ENCODE measurements around the gene TPD52L3.

The TPD52L3 gene

GRCh38 chr9:6330958-6331634 is 2.9 kb downstream of the TPD52L3 start:
- no peak overlapping the region for H3K4me3 ChIP-seq (replicated peaks; ENCODE audit: low read depth, low read length)
- TF ChIP-seq, protein P1, sequence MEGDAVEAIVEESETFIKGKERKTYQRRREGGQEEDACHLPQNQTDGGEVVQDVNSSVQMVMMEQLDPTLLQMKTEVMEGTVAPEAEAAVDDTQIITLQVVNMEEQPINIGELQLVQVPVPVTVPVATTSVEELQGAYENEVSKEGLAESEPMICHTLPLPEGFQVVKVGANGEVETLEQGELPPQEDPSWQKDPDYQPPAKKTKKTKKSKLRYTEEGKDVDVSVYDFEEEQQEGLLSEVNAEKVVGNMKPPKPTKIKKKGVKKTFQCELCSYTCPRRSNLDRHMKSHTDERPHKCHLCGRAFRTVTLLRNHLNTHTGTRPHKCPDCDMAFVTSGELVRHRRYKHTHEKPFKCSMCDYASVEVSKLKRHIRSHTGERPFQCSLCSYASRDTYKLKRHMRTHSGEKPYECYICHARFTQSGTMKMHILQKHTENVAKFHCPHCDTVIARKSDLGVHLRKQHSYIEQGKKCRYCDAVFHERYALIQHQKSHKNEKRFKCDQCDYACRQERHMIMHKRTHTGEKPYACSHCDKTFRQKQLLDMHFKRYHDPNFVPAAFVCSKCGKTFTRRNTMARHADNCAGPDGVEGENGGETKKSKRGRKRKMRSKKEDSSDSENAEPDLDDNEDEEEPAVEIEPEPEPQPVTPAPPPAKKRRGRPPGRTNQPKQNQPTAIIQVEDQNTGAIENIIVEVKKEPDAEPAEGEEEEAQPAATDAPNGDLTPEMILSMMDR (IDR thresholded peaks at IDR 0.05; ENCODE audit: low read length, missing control alignments), result no peak
- peak; percentile 10 for DNase-seq (ENCODE audit: low read depth)

GRCh38 chr9:6334305-6334704 is 6.1 kb downstream of the TPD52L3 start:
- TF ChIP-seq, protein P1 (IDR thresholded peaks at IDR 0.05; ENCODE audit: low read length, missing control alignments), result no peak
- DNase-seq (ENCODE audit: low read depth), result no peak
- no peak overlapping the region for H3K4me3 ChIP-seq (replicated peaks; ENCODE audit: low read depth, low read length)

- TF ChIP-seq, protein P1 (IDR thresholded peaks at IDR 0.05; ENCODE audit: low read length, missing control alignments), result no peak
- no peak for DNase-seq (ENCODE audit: low read depth)
- H3K4me3 ChIP-seq (replicated peaks; ENCODE audit: low read depth, low read length), result no peak overlapping the region
These were observed 20.6 kb downstream of the TPD52L3 start for GRCh38 chr9:6348766-6349165.

DNA sequence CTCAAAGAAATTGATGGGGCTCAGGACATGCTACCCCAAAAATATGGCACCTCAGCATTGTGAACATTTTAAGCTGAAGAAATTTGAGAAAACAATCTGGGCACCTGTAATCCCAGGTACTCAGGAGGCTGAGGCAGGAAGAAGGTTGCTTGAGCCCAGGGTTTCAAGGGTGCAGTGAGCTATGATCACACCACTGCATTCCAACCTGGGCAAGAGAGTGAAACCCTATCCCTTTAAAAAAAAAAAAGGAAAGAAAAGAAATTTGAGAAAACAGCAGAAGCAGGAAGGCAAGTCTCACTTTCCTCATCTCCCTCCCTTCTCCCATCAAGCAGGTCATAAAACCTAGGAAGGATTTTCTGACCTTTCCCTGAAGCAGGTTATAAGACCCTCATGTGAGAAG is 23.6 kb downstream of the TPD52L3 start:
- TF ChIP-seq, protein P1 (IDR thresholded peaks at IDR 0.05; ENCODE audit: low read length, missing control alignments), result no peak
- DNase-seq (ENCODE audit: low read depth), result no peak
- H3K4me3 ChIP-seq (replicated peaks; ENCODE audit: low read depth, low read length), result no peak overlapping the region

GRCh38 chr9:6354072-6354686 is 26.0 kb downstream of the TPD52L3 start:
- TF ChIP-seq, protein P1 (IDR thresholded peaks at IDR 0.05; ENCODE audit: low read length, missing control alignments), result peak; percentile 82
- DNase-seq (ENCODE audit: low read depth), result peak; percentile 86

GRCh38 chr9:6355728-6356127 is 27.6 kb downstream of the TPD52L3 start:
- H3K4me3 ChIP-seq (replicated peaks; ENCODE audit: low read depth, low read length), result no peak overlapping the region
- peak; percentile 51 for DNase-seq (ENCODE audit: low read depth)
- TF ChIP-seq, protein P1 (IDR thresholded peaks at IDR 0.05; ENCODE audit: low read length, missing control alignments), result no peak

More at GRCh38 chr9:6354072-6354686, 26.0 kb downstream of the TPD52L3 start:
- H3K4me3 ChIP-seq (replicated peaks; ENCODE audit: low read depth, low read length), result no peak overlapping the region

Measured in fibroblast of pulmonary artery (primary cell).